D721Med (cell line): Measurements from ENCODE around the gene PCDH9.

Source experiments
- DNase-seq: peaks from one replicate; pipeline ENCODE4 v3.0.0; 2011; ENCODE audit warnings: low spot score; ENCODE audit not compliant: insufficient read length
- FAIRE-seq: peaks from 2 replicates; lab custom pipeline; 2011; peaks lifted over from hg19 to GRCh38; lab: Jason Lieb, UNC
- CTCF ChIP-seq: IDR thresholded peaks from 2 replicates; pipeline ENCODE4 v1.5.1; 2012; ENCODE audit warnings: mild to moderate bottlenecking, control low read depth; ENCODE audit not compliant: insufficient read depth; ENCODE audit errors: missing control alignments

PCDH9 gene

DNA sequence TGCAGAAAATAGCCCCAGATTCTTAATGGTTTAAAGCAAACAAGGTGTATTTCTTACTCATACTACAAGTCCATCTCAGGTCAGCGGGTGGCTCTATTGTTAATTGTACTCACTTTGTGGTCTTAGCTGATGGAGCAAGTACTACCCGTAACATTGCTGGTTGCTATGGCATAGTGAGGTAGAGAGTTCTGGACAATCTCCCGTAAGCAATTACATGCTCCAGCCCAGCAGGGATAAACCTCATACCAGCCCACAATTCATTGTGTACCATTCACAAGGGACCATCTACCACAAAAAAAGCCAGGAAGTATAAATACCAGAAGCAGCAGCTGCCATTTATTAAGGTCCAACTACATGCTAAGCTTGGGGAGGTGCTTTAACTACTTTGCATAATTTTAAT, 167.1 kb downstream of the PCDH9 start:
- FAIRE-seq (no peak), DNase-seq (no peak)
- TF ChIP-seq CTCF: no peak

DNA sequence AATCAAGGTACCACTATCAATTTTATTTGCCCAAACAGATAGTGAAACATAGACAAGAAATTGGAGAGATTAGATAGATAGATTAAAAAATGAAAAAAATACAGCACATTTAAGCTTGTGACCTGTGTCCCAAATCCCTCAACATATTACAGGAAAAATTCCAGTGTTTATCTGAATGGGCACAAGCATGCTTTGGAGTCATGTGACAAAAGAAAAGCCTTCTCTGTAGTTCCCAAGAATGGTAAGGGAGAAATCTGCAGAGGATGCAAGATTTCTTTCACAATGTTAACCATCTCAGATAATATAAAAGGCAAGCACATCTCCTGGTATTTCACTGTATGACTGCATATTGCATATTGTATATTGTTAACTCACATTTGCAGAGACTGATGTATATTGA, 168.0 kb downstream of the PCDH9 start:
- FAIRE-seq: no peak
- TF ChIP-seq CTCF: no peak

DNA sequence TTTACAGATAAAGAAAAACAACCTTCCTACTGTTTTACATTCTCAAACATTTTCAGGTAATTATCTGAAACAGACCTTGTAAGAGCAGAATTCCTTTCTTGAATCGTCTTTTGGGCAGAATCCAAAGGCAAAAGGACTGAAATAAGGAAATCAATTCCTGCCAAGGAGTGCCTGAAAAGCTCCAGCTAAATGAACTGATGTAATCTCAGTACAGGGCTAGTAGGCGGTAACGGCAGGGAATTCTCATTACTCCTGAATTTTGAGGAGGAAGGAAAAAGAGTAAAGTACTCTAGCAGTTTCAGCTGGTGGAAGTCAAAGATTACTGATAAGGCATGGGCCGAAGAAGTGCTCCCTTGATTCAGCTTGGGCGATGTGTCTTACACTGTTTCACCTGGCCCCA, 168.4 kb downstream of the PCDH9 start:
- no peak for DNase-seq

More for the DNA sequence above, 168.0 kb downstream of the PCDH9 start:
- no peak for DNase-seq

DNA sequence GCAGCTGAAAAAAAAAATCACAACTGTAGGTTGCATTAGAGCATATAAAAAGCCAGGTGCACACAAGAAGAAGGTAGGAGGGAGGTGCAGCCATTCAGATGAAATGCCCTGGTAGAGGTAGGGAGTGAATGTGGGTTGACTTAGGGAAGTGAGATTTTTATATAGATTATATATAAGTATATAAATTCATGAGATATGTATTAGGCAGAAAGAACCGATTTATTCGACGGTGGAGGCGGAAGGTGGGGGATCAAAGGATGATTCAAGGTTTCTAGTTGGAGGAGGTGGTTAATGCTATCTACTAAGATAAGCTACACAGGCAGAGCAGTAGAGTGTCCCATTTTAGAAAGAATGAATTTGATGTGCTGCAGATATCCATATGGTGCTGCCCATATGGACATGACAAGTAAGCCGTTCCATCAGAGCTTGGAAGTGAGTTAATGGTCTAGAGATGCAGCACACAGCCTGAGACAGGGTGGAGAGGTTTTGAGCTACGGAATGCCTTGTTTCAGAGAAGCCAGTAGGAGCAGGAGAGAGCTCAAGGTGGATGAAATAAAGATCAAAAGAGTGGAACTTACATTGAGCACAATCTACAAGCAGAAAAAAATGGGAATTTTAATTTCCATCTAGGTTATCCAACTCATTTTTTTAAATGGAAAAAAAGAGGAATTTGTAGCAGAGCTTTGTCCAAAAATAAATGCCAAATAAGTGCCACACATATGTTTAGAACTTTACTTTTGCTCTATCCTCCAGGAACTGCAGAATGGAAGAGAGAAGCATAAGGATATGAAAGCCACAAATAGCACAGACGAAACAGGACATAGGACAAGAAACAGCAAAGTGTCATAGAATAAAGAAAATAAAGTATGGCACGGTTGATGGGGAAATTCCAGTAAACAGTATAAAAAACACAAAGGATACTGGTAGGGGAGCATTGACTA, 177.3 kb downstream of the PCDH9 start:
- DNase-seq: no peak
- TF ChIP-seq CTCF: no peak
- FAIRE-seq: no peak

More for the DNA sequence above, 168.4 kb downstream of the PCDH9 start:
- no peak for FAIRE-seq
- no peak for TF ChIP-seq CTCF

DNA sequence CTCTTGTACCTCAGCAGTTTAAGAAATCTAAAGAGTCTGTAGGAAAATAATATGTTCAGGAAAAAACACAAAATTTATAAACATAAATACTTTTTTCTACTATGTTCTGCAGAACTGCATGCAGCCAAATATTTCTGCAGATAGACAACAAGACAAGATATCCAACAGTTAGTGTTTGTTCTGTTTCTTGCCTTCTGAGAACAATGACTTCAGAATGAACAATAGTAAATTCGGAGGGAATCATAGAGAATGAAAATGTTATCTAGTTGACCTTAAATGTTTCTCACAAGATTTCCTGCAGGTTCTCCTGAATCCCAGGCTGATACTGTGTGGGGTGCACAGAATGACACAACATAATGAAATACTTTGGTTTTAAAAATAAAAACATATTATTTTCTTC, 180.4 kb downstream of the PCDH9 start:
- no peak for TF ChIP-seq CTCF
- no peak for FAIRE-seq

GRCh38 chr13:67048821-67049150, 181.3 kb downstream of the PCDH9 start:
- DNase-seq (no peak), FAIRE-seq (no peak)
- no peak for TF ChIP-seq CTCF

More for the DNA sequence above, 180.4 kb downstream of the PCDH9 start:
- DNase-seq: no peak
